HepG2 (cell line): ENCODE data around the gene ARRDC1. TPM values are rescaled to one million over a fixed set of nuclear protein-coding genes. Genes with fewer than 3 reads are reported as not detected.
A peak's percentile ranks its signal among the peaks of the same experiment; 100 is the strongest.

Experiments used
- ATAC-seq: fragments of 200-7000 bp; cut with Tn5 transposase; 3 replicates; pipeline ENCODE4 v1.9.1; 2020; ENCODE audit warnings: mild to moderate bottlenecking, moderate library complexity
- BruUV-seq: library from RNA; stranded (reverse); fragments of 400-500 nt; replicated peaks from 2 replicates; lab custom pipeline; 2021; lab: Mats Ljungman, UMichigan
- CTCF ChIA-PET: fragments of 300-600 bp; formaldehyde crosslinking; extraction: SDS; loops from one replicate; lab custom pipeline; 2021; ENCODE audit warnings: low total read pairs, inconsistent platforms, low intra/inter-chr PET ratio; lab: Yijun Ruan, JAX
- POLR2A ChIA-PET: fragments of 350-600 bp; sonication (Branson Sonifier 250); formaldehyde crosslinking; loops from one replicate; lab custom pipeline; 2020; ENCODE audit warnings: antibody characterized with exemption, inconsistent platforms; lab: Yijun Ruan, JAX
- DNase-seq: peaks from one replicate; pipeline ENCODE4 v3.0.0-alpha.2; 2015; ENCODE audit warnings: low spot score
- FAIRE-seq: peaks from 3 replicates; lab custom pipeline; 2011; peaks lifted over from hg19 to GRCh38; lab: Jason Lieb, UNC
- H2AFZ ChIP-seq: one replicate; pipeline ENCODE4 v1.6.1; 2011; ENCODE audit warnings: low read length, inconsistent platforms
- H3K27ac ChIP-seq: fragments of 300-600 bp; 3 replicates; pipeline ENCODE4 v1.8.0; 2011; ENCODE audit warnings: mixed run types, mild to moderate bottlenecking, mixed read lengths, low read length, inconsistent platforms; ENCODE audit not compliant: insufficient read depth; ENCODE audit errors: extremely low read length
- H3K27me3 ChIP-seq, 2 experiments: fragments of 200-600 bp in 1 of 2; 2 replicates in 1 of 2; 3 replicates in 1 of 2; pipeline versions ENCODE4 v1.6.0 to v1.8.0; 2011; ENCODE audit warnings: low read length in 2 of 2, mild to moderate bottlenecking in 2 of 2, moderate library complexity in 2 of 2, inconsistent platforms in 1 of 2; ENCODE audit not compliant: insufficient read depth in 2 of 2, control insufficient read depth in 1 of 2
- H3K36me3 ChIP-seq, 2 experiments: fragments of 200-600 bp in 1 of 2; replicated peaks in 1 of 2; 2 replicates in 1 of 2; 3 replicates in 1 of 2; pipeline versions ENCODE4 v1.5.1 to v1.8.0; 2011; ENCODE audit warnings: low read length in 2 of 2, inconsistent platforms in 1 of 2; ENCODE audit not compliant: insufficient read depth in 2 of 2, control insufficient read depth in 1 of 2
- H3K4me1 ChIP-seq: 2 replicates; pipeline ENCODE4 v1.5.1; 2012; ENCODE audit warnings: low read length, inconsistent platforms; ENCODE audit not compliant: insufficient read depth
- H3K4me2 ChIP-seq: 2 replicates; pipeline ENCODE4 v1.6.0; 2011; ENCODE audit warnings: low read depth, low read length, inconsistent platforms
- H3K4me3 ChIP-seq, 3 experiments: fragments of 200-600 bp in 1 of 3; sonication (generic), shearing (Covaris generic) in 1 of 3; replicated peaks in 1 of 3; 2 replicates each; pipeline ENCODE4 v1.5.1; 2011 to 2016; ENCODE audit warnings: low read length in 3 of 3, inconsistent platforms in 2 of 3, low read depth in 2 of 3, mild to moderate bottlenecking in 2 of 3, control low read depth in 1 of 3, mixed read lengths in 1 of 3; ENCODE audit not compliant: insufficient read depth in 1 of 3
- H3K79me2 ChIP-seq: one replicate; pipeline ENCODE4 v1.6.1; 2011; ENCODE audit warnings: low read length, inconsistent platforms; ENCODE audit not compliant: insufficient read depth
- H3K9ac ChIP-seq: 2 replicates; pipeline ENCODE4 v1.6.0; 2011; ENCODE audit warnings: mild to moderate bottlenecking, low read depth, low read length, inconsistent platforms; ENCODE audit not compliant: insufficient read depth
- H3K9me3 ChIP-seq: 2 replicates; pipeline ENCODE4 v1.5.1; 2012; ENCODE audit warnings: mild to moderate bottlenecking, low read length
- H4K20me1 ChIP-seq: 2 replicates; pipeline ENCODE4 v1.6.0; 2011; ENCODE audit warnings: inconsistent platforms, mild to moderate bottlenecking, low read length, moderate library complexity; ENCODE audit not compliant: insufficient read depth
- AGO2 ChIP-seq: fragments of 200-400 bp; formaldehyde crosslinking; optimal IDR thresholded peaks from 2 replicates; pipeline ENCODE3; 2017; ENCODE audit warnings: mild to moderate bottlenecking, low read depth, low read length, moderate library complexity
- KAT8 ChIP-seq: IDR thresholded peaks from 2 replicates; pipeline ENCODE4 v1.6.1; 2016; ENCODE audit warnings: missing genetic modification reagents, missing compliant biosample characterization
- KLF12 ChIP-seq: sonication (generic); formaldehyde crosslinking; IDR thresholded peaks from 2 replicates; pipeline ENCODE4 v1.4.0; 2020; ENCODE audit warnings: missing genetic modification reagents, borderline replicate concordance
- MBD4 ChIP-seq: IDR thresholded peaks from 2 replicates; pipeline ENCODE4 v1.6.1; 2012; ENCODE audit warnings: low read length, inconsistent platforms, borderline replicate concordance
- RBFOX2 ChIP-seq: fragments of 200-400 bp; formaldehyde crosslinking; IDR thresholded peaks from 2 replicates; pipeline ENCODE4 v1.6.1; 2017; ENCODE audit warnings: low read depth, mild to moderate bottlenecking, low read length
- ZIK1 ChIP-seq: sonication (generic); formaldehyde crosslinking; IDR thresholded peaks from 2 replicates; pipeline ENCODE4 v1.5.0; 2020; ENCODE audit warnings: mild to moderate bottlenecking, low read depth, missing genetic modification reagents, borderline replicate concordance
- ZNF256 ChIP-seq: sonication (generic); formaldehyde crosslinking; conservative IDR thresholded peaks from 2 replicates; pipeline ENCODE4 v1.4.0; 2020; ENCODE audit warnings: missing genetic modification reagents
- ZNF703 ChIP-seq: sonication (generic); formaldehyde crosslinking; IDR thresholded peaks from 2 replicates; pipeline ENCODE4 v1.5.1; 2020; ENCODE audit warnings: missing genetic modification reagents, mild to moderate bottlenecking, moderate library complexity, borderline replicate concordance
- ZNF773 ChIP-seq: sonication (generic); formaldehyde crosslinking; IDR thresholded peaks from 2 replicates; pipeline ENCODE4 v1.4.0; 2020; ENCODE audit warnings: missing genetic modification reagents, borderline replicate concordance
- ZSCAN29 ChIP-seq: sonication (generic); formaldehyde crosslinking; conservative IDR thresholded peaks from 2 replicates; pipeline ENCODE4 v1.4.0; 2020; ENCODE audit warnings: mild to moderate bottlenecking, missing genetic modification reagents
- WGBS: methylation state at CpG from one replicate; pipeline ENCODE4 v1.1.6; 2017; ENCODE audit warnings: low lambda C conversion rate; 5-methylcytosine and 5-hydroxymethylcytosine counted together
- in situ Hi-C: cut with HindIII; loops from 2 replicates; pipeline ENCODE4 v1.10.0; 2017; ENCODE audit warnings: low pct_unique_long_range_greater_than_20kb; ENCODE audit not compliant: extremely low pct_ligation_motif_present
- intact Hi-C: fragments of 100-400 bp; cut with micrococcal nuclease; formaldehyde crosslinking; loops from one replicate; pipeline ENCODE4 v1.10.0; 2022; ENCODE audit not compliant: unreplicated experiment
- polyA plus RNA-seq, 8 experiments: library from polyadenylated mRNA; depleted of rRNA in 3 of 8; stranded (reverse) in 7 of 8; unstranded in 1 of 8; fragments of >200 nt; fragmentation: Illumina TruSeq in 4 of 8; extraction: Trizol in 4 of 8; gene quantifications; 2 replicates each; pipeline versions ENCODE4 v1.2.1 to v1.2.3, GENCODE V29; 2011 to 2016; ENCODE audit warnings: low read depth in 4 of 8, missing spikeins in 1 of 8, mixed read lengths in 1 of 8; ENCODE audit not compliant: insufficient read depth in 1 of 8
- total RNA-seq, 5 experiments: library from RNA; depleted of rRNA; stranded (reverse); fragments of >200 nt; fragmentation: Illumina TruSeq; extraction: Trizol; gene quantifications; 2 replicates each; pipeline ENCODE4 v1.2.3, GENCODE V29; 2016; ENCODE audit warnings: low read depth in 1 of 5
- TF ChIP-seq, protein P1 (sequence below): IDR thresholded peaks from 2 replicates; pipeline ENCODE4 v1.6.1; 2016; ENCODE audit warnings: missing compliant biosample characterization, missing genetic modification reagents, borderline replicate concordance

The ARRDC1 gene
- total and polyA plus RNA-seq, 2 of the 13 experiments (the other 11 are each of a cell fraction or from before 2014, with no cell fraction given): 21.7 to 44.4 TPM

DNA sequence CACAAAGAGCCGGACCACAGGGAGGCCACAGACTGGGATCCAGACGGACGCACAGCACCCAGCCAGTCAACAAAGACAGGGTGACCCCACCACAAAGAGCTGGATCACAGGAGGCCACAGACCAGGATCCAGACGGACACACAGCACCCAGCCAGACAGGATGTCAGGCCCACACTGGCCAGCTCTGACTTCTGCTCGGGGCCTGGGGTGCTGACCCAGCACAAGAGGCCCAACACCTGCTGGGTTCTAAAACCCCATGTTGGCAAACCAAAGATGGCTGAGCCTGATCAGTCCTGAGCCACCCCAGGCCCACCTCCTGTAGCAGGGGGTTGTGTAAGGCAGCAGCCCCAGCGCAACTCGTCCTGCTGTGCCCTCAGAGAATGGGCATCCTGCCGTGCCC lies 21.5 kb upstream of the ARRDC1 start:
- Histone ChIP-seq H3K4me1 (peaks cover 22% of the 10 kb centered on the region), H3K4me3 (no peak overlapping the region), H4K20me1 (no peaks in the 10 kb centered on the region), H3K9me3 (no peaks in the 10 kb centered on the region), H3K79me2 (peaks cover 10% of the 10 kb centered on the region), H3K36me3 (peaks cover 24 to 68% of the 10 kb centered on the region in 2 experiments), H3K9ac (no peak overlapping the region), H2AFZ (no peak overlapping the region), H3K27ac (no peak overlapping the region), H3K27me3 (no peaks in the 10 kb centered on the region), H3K4me2 (no peak overlapping the region)
- ATAC-seq (no peak), FAIRE-seq (no peak), DNase-seq (no peak)
- intact Hi-C loops (no loop called here), in situ Hi-C loops (no loop called here)
- ChIA-PET CTCF (no interaction called here), POLR2A (no interaction called here)
- no TSS peak for BruUV-seq
- TF ChIP-seq RBFOX2 (0 out of 2 replicates have a peak, but pooled peaks have one; percentile 16), KAT8 (no peak)
- WGBS: 100% methylated on average over 6 of the region's 8 CpGs

DNA sequence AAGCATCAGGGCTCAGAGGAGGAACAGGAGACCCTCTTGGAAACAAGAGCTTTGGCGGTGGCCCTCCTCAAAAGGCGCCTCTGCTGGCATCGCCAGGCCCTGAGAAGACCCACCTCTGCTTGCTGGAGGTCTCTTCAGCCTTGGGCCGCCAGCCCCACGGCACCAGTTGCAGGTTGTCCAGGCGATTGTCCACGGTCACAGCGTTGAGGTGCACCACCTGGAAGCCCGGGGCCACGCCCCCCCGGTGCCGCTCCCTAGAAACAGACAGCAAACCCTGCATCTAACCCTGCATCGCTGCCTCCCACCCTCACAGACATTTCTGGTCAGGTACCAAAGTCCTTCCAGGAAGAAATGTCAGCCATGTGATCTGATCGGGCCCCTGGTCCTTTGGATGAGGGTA lies 18.6 kb upstream of the ARRDC1 start:
- Histone ChIP-seq H3K4me2 (no peak overlapping the region), H3K4me3 (no peak overlapping the region), H4K20me1 (no peaks in the 10 kb centered on the region), H3K9ac (no peak overlapping the region), H3K4me1 (peaks cover 24% of the 10 kb centered on the region)
- intact Hi-C loops (no loop called here), in situ Hi-C loops (no loop called here)
- 94% methylated on average over 13 of the region's 14 CpGs for WGBS
- ATAC-seq (no peak), FAIRE-seq (no peak)
- BruUV-seq: no TSS peak
- POLR2A ChIA-PET: no interaction called here
- TF ChIP-seq ZNF773 (CRISPR knock-in tag): no peak
- TF ChIP-seq, protein P1, sequence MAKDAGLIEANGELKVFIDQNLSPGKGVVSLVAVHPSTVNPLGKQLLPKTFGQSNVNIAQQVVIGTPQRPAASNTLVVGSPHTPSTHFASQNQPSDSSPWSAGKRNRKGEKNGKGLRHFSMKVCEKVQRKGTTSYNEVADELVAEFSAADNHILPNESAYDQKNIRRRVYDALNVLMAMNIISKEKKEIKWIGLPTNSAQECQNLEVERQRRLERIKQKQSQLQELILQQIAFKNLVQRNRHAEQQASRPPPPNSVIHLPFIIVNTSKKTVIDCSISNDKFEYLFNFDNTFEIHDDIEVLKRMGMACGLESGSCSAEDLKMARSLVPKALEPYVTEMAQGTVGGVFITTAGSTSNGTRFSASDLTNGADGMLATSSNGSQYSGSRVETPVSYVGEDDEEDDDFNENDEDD: no peak
- TF ChIP-seq AGO2: peak; percentile 39
- no peak for TF ChIP-seq MBD4
- no peak for TF ChIP-seq ZNF703
- TF ChIP-seq ZIK1 (CRISPR knock-in tag): no peak
- no peak for TF ChIP-seq ZSCAN29 (CRISPR knock-in tag)
- no peak for TF ChIP-seq KLF12 (CRISPR knock-in tag)
- no peak for TF ChIP-seq ZNF256 (CRISPR knock-in tag)
- TF ChIP-seq, all 625 proteins: peak for 1
- H3K79me2 ChIP-seq: peaks cover 19% of the 10 kb centered on the region
- H3K36me3 ChIP-seq: peaks cover 22 to 59% of the 10 kb centered on the region in 2 experiments
- H2AFZ ChIP-seq: no peak overlapping the region
- no peaks in the 10 kb centered on the region for H3K9me3 ChIP-seq
- H3K27me3 ChIP-seq: no peaks in the 10 kb centered on the region
- H3K27ac ChIP-seq: no peak overlapping the region
- CTCF ChIA-PET: no interaction called here
- no peak for DNase-seq
